Upper lobe of left lung (tissue), 4 donors: ENCODE data around the gene IFIT1B.
A peak's percentile ranks its signal among the peaks of the same experiment; 100 is the strongest.

ENCODE experiments used
- EP300 ChIP-seq, 4 donors: sonication (generic); formaldehyde crosslinking; IDR thresholded peaks; one replicate each; pipeline ENCODE4 v1.5.1; 2017; ENCODE audit warnings: antibody characterized with exemption in 4 of 4, control low read depth in 2 of 4
- POLR2AphosphoS5 ChIP-seq, 2 donors: sonication (generic); formaldehyde crosslinking; IDR thresholded peaks; one replicate each; pipeline ENCODE4 v1.5.1; 2017; ENCODE audit warnings: antibody characterized with exemption in 2 of 2
- TF ChIP-seq, protein P1 (sequence below), 6 experiments: fragments of 450-650 bp in 4 of 6; fragments of 200-600 bp in 2 of 6; sonication (generic) in 2 of 6; IDR thresholded peaks; one replicate each; pipeline ENCODE4 v1.5.1; 2016 to 2019; ENCODE audit warnings: antibody characterized with exemption in 6 of 6

DNA sequence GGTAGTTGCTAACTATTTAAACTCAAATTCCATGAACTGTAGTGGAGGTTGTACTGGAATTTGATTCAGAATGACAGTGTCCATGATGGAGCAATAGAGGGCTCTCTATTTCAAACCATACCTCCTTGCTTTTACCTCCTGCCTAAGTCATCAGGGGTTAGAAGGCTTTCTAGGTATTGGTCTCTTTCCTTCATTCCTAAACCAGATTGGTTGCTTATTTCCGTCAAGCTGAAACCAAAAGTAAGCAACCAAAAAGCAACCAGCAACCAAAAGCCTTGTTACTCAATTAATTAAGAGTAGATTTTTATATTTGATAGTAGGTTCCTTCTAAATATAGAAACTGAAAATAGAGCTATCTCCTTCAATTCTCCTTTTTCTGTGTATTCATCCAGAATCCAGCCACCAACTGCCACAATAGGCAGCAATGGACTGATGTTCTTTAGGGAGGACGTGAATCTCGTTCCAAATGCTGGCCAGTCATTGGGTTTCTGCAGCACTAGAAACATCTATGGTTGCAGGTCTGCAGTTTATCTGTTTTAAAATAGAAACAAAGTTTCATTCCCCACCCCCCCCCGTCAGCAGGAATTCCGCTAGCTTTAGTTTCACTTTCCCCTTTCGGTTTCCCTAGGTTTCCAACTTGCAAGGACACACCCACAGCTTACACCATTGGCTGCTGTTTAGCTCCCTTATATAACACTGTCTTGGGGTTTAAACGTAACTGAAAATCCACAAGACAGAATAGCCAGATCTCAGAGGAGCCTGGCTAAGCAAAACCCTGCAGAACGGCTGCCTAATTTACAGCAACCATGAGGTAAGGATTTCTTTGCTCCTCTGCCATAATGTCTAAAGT is 14.3 kb downstream of the IFIT1B start, which contains the start of gene IFIT1:
- TF ChIP-seq, protein P1, sequence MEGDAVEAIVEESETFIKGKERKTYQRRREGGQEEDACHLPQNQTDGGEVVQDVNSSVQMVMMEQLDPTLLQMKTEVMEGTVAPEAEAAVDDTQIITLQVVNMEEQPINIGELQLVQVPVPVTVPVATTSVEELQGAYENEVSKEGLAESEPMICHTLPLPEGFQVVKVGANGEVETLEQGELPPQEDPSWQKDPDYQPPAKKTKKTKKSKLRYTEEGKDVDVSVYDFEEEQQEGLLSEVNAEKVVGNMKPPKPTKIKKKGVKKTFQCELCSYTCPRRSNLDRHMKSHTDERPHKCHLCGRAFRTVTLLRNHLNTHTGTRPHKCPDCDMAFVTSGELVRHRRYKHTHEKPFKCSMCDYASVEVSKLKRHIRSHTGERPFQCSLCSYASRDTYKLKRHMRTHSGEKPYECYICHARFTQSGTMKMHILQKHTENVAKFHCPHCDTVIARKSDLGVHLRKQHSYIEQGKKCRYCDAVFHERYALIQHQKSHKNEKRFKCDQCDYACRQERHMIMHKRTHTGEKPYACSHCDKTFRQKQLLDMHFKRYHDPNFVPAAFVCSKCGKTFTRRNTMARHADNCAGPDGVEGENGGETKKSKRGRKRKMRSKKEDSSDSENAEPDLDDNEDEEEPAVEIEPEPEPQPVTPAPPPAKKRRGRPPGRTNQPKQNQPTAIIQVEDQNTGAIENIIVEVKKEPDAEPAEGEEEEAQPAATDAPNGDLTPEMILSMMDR (IDR thresholded peaks at IDR 0.05) = no peak
- TF ChIP-seq POLR2AphosphoS5 (IDR thresholded peaks at IDR 0.05) = peak in 1 of 2 donors; percentile 24
- no peak for TF ChIP-seq EP300 (IDR thresholded peaks at IDR 0.05)
